Kidney (tissue), 14 donors: ENCODE results near the gene RTN4IP1. TPM values are rescaled to one million over a fixed set of nuclear protein-coding genes. Genes with fewer than 3 reads are reported as not detected.

Source experiments
- DNase-seq, 5 donors: peaks; one replicate each; pipeline ENCODE4 v3.0.0-alpha.2; 2013 to 2020
- FAIRE-seq: peaks from 2 replicates; lab custom pipeline; 2012; peaks lifted over from hg19 to GRCh38; lab: Jason Lieb, UNC
- H3K27ac ChIP-seq, 2 donors: one replicate each; pipeline ENCODE4 v1.7.0; 2013; ENCODE audit warnings: low read depth in 2 of 2, low read length in 2 of 2, inconsistent platforms in 1 of 2
- H3K27me3 ChIP-seq: one replicate; pipeline ENCODE4 v1.7.1; 2013; ENCODE audit warnings: low read length, inconsistent platforms; ENCODE audit not compliant: control insufficient read depth, insufficient read depth
- H3K36me3 ChIP-seq, 3 donors: one replicate each; pipeline versions ENCODE4 v1.7.0 to v1.7.1; 2013; ENCODE audit warnings: low read length in 3 of 3, control low read depth in 1 of 3, inconsistent platforms in 1 of 3; ENCODE audit not compliant: insufficient read depth in 3 of 3, control insufficient read depth in 2 of 3
- H3K4me1 ChIP-seq, 3 donors: one replicate each; pipeline versions ENCODE4 v1.7.0 to v1.7.1; 2013; ENCODE audit warnings: low read length in 3 of 3, inconsistent platforms in 1 of 3, low read depth in 1 of 3; ENCODE audit not compliant: control insufficient read depth in 2 of 3, insufficient read depth in 2 of 3
- H3K4me3 ChIP-seq, 3 donors: one replicate each; pipeline versions ENCODE4 v1.7.0 to v1.8.1; 2013; ENCODE audit warnings: low read length in 3 of 3, control low read depth in 1 of 3, inconsistent platforms in 1 of 3
- H3K9ac ChIP-seq, 3 donors: one replicate each; pipeline versions ENCODE4 v1.7.0 to v1.7.1; 2013; ENCODE audit warnings: low read length in 3 of 3, control low read depth in 1 of 3, inconsistent platforms in 1 of 3
- H3K9me3 ChIP-seq, 3 donors: one replicate each; pipeline versions ENCODE4 v1.7.0 to v1.7.1; 2013; ENCODE audit warnings: low read length in 3 of 3, control low read depth in 1 of 3, inconsistent platforms in 1 of 3; ENCODE audit not compliant: control insufficient read depth in 2 of 3, insufficient read depth in 1 of 3
- intact Hi-C: fragments of 100-400 bp; cut with DNase I; formaldehyde crosslinking; loops from one replicate; pipeline ENCODE4 v1.11.1; 2022
- polyA plus RNA-seq: library from polyadenylated mRNA; stranded (reverse); fragments of 350-450 nt; fragmentation: Illumina TruSeq; extraction: RNeasy Lipid Tissue Mini Kit (QIAGEN cat#74804); gene quantifications from one replicate; pipeline ENCODE4 v1.2.3, GENCODE V29; 2014; ENCODE audit warnings: low read depth, low replicate concordance; ENCODE audit not compliant: insufficient read depth
- total RNA-seq: library from RNA; stranded (reverse); fragmentation: NEBNext Ultra II Directional; extraction: Animal tissue kit (Norgen Biotek cat#: 25700); gene quantifications from one replicate; pipeline ENCODE4 v1.2.1, GENCODE V29; 2021
- TF ChIP-seq, protein P1 (sequence below): IDR thresholded peaks from 3 replicates; pipeline ENCODE4 v1.5.1; 2012; ENCODE audit warnings: mild to moderate bottlenecking, moderate library complexity, borderline replicate concordance; ENCODE audit not compliant: insufficient read depth; ENCODE audit errors: extremely low read depth
- donor health status: control.
- donor health status: control.
- donor health status: control.
- donor health status: control.
- donor health status: control.
- donor health status: DM: yes; HTN: yes; CAD: no.
- donor health status: Normal renal cell carcinoma (clear cell type).

Gene RTN4IP1
- total and polyA plus RNA-seq, 2 donors from 2014 or later, result 8.9 to 19.3 TPM

DNA sequence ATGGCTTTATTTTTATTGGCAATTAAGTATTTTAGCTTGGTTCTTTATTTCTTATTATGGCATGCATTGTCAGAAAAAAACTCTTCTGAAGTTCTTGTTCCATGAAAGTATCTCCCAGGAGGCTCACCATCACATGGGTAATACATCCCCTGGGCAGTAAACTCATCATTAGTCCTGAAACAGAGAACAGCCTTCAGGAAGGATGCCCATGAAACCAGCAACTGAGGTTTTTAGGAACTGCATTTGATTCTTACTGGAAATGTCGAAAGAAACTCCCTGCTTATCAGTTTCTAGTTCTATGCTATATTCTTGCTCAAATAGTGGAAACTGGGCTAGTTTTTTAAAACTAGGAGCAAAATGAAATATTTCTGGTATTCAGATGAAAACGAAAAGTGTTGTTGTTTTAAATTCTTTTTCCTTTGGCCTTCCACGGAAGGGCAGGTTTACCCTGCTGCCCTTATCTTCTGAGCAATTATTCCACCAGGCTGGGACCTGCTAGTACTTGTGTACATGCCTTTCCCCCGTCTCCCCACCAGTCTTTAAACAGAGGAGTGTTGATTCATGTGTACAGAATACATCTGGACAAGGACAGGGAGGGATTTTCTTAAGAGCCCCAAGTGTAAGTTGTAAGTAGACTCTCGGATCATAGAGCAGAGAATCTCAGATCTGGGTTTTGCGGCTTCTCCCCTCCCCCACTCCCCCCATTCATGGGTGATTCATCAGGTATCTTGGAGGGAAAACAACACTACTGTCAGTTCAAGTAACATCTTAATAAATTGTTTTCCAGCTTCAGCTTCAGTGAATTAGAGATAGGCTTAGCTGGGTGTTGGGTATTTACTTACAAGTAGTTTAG is 81.5 kb downstream of the RTN4IP1 start:
- no peaks in the 10 kb centered on the region for H3K9me3 ChIP-seq
- DNase-seq (peak in 3 of 5 donors; percentile 9 to 32 (median 11)), FAIRE-seq (no peak)
- TF ChIP-seq, protein P1, sequence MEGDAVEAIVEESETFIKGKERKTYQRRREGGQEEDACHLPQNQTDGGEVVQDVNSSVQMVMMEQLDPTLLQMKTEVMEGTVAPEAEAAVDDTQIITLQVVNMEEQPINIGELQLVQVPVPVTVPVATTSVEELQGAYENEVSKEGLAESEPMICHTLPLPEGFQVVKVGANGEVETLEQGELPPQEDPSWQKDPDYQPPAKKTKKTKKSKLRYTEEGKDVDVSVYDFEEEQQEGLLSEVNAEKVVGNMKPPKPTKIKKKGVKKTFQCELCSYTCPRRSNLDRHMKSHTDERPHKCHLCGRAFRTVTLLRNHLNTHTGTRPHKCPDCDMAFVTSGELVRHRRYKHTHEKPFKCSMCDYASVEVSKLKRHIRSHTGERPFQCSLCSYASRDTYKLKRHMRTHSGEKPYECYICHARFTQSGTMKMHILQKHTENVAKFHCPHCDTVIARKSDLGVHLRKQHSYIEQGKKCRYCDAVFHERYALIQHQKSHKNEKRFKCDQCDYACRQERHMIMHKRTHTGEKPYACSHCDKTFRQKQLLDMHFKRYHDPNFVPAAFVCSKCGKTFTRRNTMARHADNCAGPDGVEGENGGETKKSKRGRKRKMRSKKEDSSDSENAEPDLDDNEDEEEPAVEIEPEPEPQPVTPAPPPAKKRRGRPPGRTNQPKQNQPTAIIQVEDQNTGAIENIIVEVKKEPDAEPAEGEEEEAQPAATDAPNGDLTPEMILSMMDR, result no peak
- H3K27ac ChIP-seq, result no peak overlapping the region
- H3K9ac ChIP-seq, result no peak overlapping the region
- no peaks in the 10 kb centered on the region for H3K4me1 ChIP-seq
- H3K27me3 ChIP-seq, result no peaks in the 10 kb centered on the region
- H3K4me3 ChIP-seq, result no peak overlapping the region
- intact Hi-C loops, result no loop called here
- H3K36me3 ChIP-seq, result peaks cover 0 to 23% (median 0%) of the 10 kb centered on the region in 3 donors

DNA sequence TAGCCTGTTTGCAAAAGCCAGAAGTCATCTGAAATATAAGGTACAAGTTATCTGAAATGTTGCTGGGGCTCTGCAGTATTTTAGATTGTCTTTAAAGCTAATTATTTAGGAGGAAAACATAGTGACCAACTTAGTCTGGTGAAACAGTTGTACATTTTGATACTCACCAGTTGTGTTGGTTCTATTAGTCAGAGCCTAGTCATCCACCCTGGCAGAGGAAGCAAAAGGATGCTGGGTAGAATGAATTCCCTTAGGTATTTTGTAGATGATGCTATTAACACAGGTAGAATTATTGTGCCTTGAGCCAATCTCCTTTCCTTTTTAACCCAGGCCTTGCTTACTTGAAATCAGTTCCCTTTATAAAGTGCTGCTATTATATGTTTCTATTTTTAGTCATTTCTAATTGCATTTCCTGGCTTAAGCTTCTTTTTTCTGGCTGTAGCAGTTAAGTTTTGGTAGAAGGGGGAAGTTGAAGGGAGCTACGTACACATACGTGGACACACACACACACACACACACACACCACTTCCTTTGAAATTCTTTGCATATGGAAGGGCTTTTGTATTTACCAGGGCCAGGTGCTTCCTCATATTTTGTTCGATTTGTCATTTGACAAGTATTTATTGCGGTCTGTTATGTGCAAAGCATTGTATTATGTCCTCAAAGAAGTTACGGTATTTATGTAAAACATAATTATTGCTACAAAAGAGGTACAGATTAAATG is 82.4 kb downstream of the RTN4IP1 start:
- no peak for FAIRE-seq
- peak in 1 of 5 donors; percentile 44 for DNase-seq
- no peaks in the 10 kb centered on the region for H3K27me3 ChIP-seq
- H3K27ac ChIP-seq, result no peak overlapping the region
- H3K9me3 ChIP-seq, result no peaks in the 10 kb centered on the region
- no peaks in the 10 kb centered on the region for H3K4me1 ChIP-seq
- intact Hi-C loops, result no loop called here
- peaks cover 0 to 23% (median 0%) of the 10 kb centered on the region in 3 donors for H3K36me3 ChIP-seq
- TF ChIP-seq, protein P1, result no peak
- H3K4me3 ChIP-seq, result no peak overlapping the region
- no peak overlapping the region for H3K9ac ChIP-seq

DNA sequence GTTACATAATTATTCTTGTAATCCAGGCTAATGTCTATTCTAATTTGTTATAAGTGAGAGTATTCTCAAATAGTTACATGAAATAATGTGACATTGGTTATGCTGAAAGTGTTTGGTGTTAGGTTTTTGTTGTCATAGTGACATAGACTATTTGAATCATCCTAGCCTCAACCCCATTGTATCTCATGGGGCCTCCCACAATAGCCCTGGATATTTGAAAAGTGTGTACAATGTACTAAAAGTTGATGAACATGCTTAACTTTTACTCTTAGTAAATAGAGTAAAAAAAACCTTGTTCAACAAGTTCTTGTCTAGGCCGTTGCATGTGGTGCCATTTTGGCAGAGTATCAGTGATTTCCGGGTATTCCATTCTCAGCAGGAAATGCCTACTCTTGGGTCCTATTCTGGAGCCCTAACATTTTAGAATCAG is 83.0 kb downstream of the RTN4IP1 start:
- intact Hi-C loops, result no loop called here
- H3K9me3 ChIP-seq, result no peaks in the 10 kb centered on the region
- H3K27ac ChIP-seq, result no peak overlapping the region
- TF ChIP-seq, protein P1, result no peak
- no peak overlapping the region for H3K4me3 ChIP-seq
- DNase-seq (no peak), FAIRE-seq (no peak)
- peaks cover 0 to 23% (median 2%) of the 10 kb centered on the region in 3 donors for H3K36me3 ChIP-seq
- no peaks in the 10 kb centered on the region for H3K4me1 ChIP-seq
- no peak overlapping the region for H3K9ac ChIP-seq
- no peaks in the 10 kb centered on the region for H3K27me3 ChIP-seq
